ENCODE results near the gene C16orf46. TPM values are rescaled to one million over a fixed set of nuclear protein-coding genes. Genes with fewer than 3 reads are reported as not detected.

C16orf46 gene
- total RNA-seq, 1 experiment from 2014 or later, result 1.7 TPM

GRCh38 chr16:81026429-81026828 is 50.6 kb downstream of the C16orf46 start:
- no peak for ATAC-seq
- H3K36me3 ChIP-seq (ENCODE audit: control insufficient read depth in 1 of 2, insufficient read depth in 2 of 2, low read length in 2 of 2), result peaks cover 34 to 43% of the 10 kb centered on the region in 2 experiments
- POLR2A ChIA-PET, result no interaction called here
- H3K27ac ChIP-seq (ENCODE audit: low read depth, low read length), result no peak overlapping the region
- no peak for DNase-seq (ENCODE audit: low read depth, low spot score)
- no peaks in the 10 kb centered on the region for H3K9me3 ChIP-seq (ENCODE audit: control insufficient read depth in 1 of 2, insufficient read depth in 1 of 2, low read depth in 1 of 2, low read length in 2 of 2)
- BruUV-seq (replicated peaks), result no TSS peak
- H3K9me2 ChIP-seq (ENCODE audit: insufficient read depth), result no peaks in the 10 kb centered on the region
- H3K4me2 ChIP-seq (ENCODE audit: low read length), result no peak overlapping the region
- H3K79me2 ChIP-seq (ENCODE audit: insufficient read depth, low read length), result no peaks in the 10 kb centered on the region
- no peaks in the 10 kb centered on the region for H3K4me1 ChIP-seq (ENCODE audit: control insufficient read depth in 1 of 2, insufficient read depth in 2 of 2, low read length in 2 of 2)
- H3K27me3 ChIP-seq (ENCODE audit: insufficient read depth, low read length), result no peaks in the 10 kb centered on the region
- intact Hi-C loops (cut with micrococcal nuclease), result no loop called here
- TF ChIP-seq SRF (IDR thresholded peaks at IDR 0.05; ENCODE audit: low read depth), result no peak
- no peak for TF ChIP-seq POLR2A (IDR thresholded peaks at IDR 0.05; ENCODE audit: borderline replicate concordance, extremely low read depth, insufficient read depth, insufficient read length)
- TF ChIP-seq EZH2 (IDR thresholded peaks at IDR 0.05), result no peak
- TF ChIP-seq MAX (IDR thresholded peaks at IDR 0.05), result no peak
- TF ChIP-seq, protein P1, sequence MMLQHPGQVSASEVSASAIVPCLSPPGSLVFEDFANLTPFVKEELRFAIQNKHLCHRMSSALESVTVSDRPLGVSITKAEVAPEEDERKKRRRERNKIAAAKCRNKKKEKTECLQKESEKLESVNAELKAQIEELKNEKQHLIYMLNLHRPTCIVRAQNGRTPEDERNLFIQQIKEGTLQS (IDR thresholded peaks at IDR 0.05), result no peak
- TF ChIP-seq FOSL1 (IDR thresholded peaks at IDR 0.05; ENCODE audit: low read depth), result no peak
- TF ChIP-seq TCF7L2 (IDR thresholded peaks at IDR 0.05; ENCODE audit: borderline replicate concordance, extremely low read depth, insufficient read depth, insufficient read length), result no peak
- H3K4me3 ChIP-seq (replicated peaks in 1 of 2; ENCODE audit: low read depth in 1 of 2, low read length in 2 of 2), result no peak overlapping the region
- H4K20me1 ChIP-seq (ENCODE audit: insufficient read depth), result no peaks in the 10 kb centered on the region
- CTCF ChIA-PET, result interaction anchor here (0.8 to 1.0 kb wide), 2 partner anchors 8 to 9 kb away, joined by 3 to 4 read pairs; partner anchors contain the start of gene ATMIN
- H3K9ac ChIP-seq (ENCODE audit: low read length), result no peak overlapping the region
- no peak overlapping the region for H2AFZ ChIP-seq (ENCODE audit: low read depth, low read length, poor library complexity, severe bottlenecking)
- RAD21 ChIA-PET (ENCODE audit: low non-redundant PET in 1 of 2, low total read pairs in 2 of 2, uncharacterized antibody in 2 of 2, unreplicated experiment in 2 of 2), result no interaction called here

GRCh38 chr16:81018496-81018895 is 58.5 kb downstream of the C16orf46 start:
- BruUV-seq (replicated peaks), result no TSS peak
- H4K20me1 ChIP-seq (ENCODE audit: insufficient read depth), result no peaks in the 10 kb centered on the region
- H3K9ac ChIP-seq (ENCODE audit: low read length), result no peak overlapping the region
- POLR2A ChIA-PET, result no interaction called here
- ATAC-seq (no peak), DNase-seq (ENCODE audit: low read depth, low spot score) (no peak)
- H2AFZ ChIP-seq (ENCODE audit: low read depth, low read length, poor library complexity, severe bottlenecking), result no peak overlapping the region
- H3K9me3 ChIP-seq (ENCODE audit: control insufficient read depth in 1 of 2, insufficient read depth in 1 of 2, low read depth in 1 of 2, low read length in 2 of 2), result no peaks in the 10 kb centered on the region
- intact Hi-C loops (cut with micrococcal nuclease), result no loop called here
- no peak overlapping the region for H3K4me3 ChIP-seq (replicated peaks in 1 of 2; ENCODE audit: low read depth in 1 of 2, low read length in 2 of 2)
- H3K27me3 ChIP-seq (ENCODE audit: insufficient read depth, low read length), result no peaks in the 10 kb centered on the region
- no peaks in the 10 kb centered on the region for H3K79me2 ChIP-seq (ENCODE audit: insufficient read depth, low read length)
- RAD21 ChIA-PET (ENCODE audit: low non-redundant PET in 1 of 2, low total read pairs in 2 of 2, uncharacterized antibody in 2 of 2, unreplicated experiment in 2 of 2), result no interaction called here
- CTCF ChIA-PET, result interaction anchor here (0.7 to 1.8 kb wide), 4 partner anchors 9 to 18 kb away, joined by 3 to 7 read pairs (median 4); partner anchors contain the start of genes ATMIN, CENPN and CMC2
- TF ChIP-seq CBX3 (IDR thresholded peaks at IDR 0.05; ENCODE audit: low read depth) (no peak), ZNF274 (IDR thresholded peaks at IDR 0.05; ENCODE audit: low read depth, low read length) (no peak), YY1 (IDR thresholded peaks at IDR 0.05; ENCODE audit: extremely low read depth, insufficient replicate concordance, low read depth, low read length) (no peak), EZH2 (IDR thresholded peaks at IDR 0.05) (no peak), EGR1 (IDR thresholded peaks at IDR 0.05; ENCODE audit: low read depth) (no peak), SP1 (IDR thresholded peaks at IDR 0.05; ENCODE audit: low read depth) (no peak), RAD21 (IDR thresholded peaks at IDR 0.05; ENCODE audit: low read depth) (no peak), REST (IDR thresholded peaks at IDR 0.05; ENCODE audit: low read depth) (no peak), FOSL1 (IDR thresholded peaks at IDR 0.05; ENCODE audit: low read depth) (no peak), POLR2AphosphoS5 (IDR thresholded peaks at IDR 0.05; ENCODE audit: low read depth, low read length) (no peak)
- TF ChIP-seq, protein P2, sequence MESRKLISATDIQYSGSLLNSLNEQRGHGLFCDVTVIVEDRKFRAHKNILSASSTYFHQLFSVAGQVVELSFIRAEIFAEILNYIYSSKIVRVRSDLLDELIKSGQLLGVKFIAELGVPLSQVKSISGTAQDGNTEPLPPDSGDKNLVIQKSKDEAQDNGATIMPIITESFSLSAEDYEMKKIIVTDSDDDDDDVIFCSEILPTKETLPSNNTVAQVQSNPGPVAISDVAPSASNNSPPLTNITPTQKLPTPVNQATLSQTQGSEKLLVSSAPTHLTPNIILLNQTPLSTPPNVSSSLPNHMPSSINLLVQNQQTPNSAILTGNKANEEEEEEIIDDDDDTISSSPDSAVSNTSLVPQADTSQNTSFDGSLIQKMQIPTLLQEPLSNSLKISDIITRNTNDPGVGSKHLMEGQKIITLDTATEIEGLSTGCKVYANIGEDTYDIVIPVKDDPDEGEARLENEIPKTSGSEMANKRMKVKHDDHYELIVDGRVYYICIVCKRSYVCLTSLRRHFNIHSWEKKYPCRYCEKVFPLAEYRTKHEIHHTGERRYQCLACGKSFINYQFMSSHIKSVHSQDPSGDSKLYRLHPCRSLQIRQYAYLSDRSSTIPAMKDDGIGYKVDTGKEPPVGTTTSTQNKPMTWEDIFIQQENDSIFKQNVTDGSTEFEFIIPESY (IDR thresholded peaks at IDR 0.05; ENCODE audit: extremely low read depth, insufficient replicate concordance, low read length), result no peak
- H3K4me1 ChIP-seq (ENCODE audit: control insufficient read depth in 1 of 2, insufficient read depth in 2 of 2, low read length in 2 of 2), result no peaks in the 10 kb centered on the region
- H3K4me2 ChIP-seq (ENCODE audit: low read length), result no peak overlapping the region
- peaks cover 78 to 81% of the 10 kb centered on the region in 2 experiments for H3K36me3 ChIP-seq (ENCODE audit: control insufficient read depth in 1 of 2, insufficient read depth in 2 of 2, low read length in 2 of 2)
- no peaks in the 10 kb centered on the region for H3K9me2 ChIP-seq (ENCODE audit: insufficient read depth)
- H3K27ac ChIP-seq (ENCODE audit: low read depth, low read length), result no peak overlapping the region
